Hepatocyte (in vitro differentiated cells): Measurements from ENCODE around the gene TK2. TPM values are rescaled to one million over a fixed set of nuclear protein-coding genes. Genes with fewer than 3 reads are reported as not detected.

Source experiments
- DNase-seq: peaks from one replicate; pipeline ENCODE4 v3.0.0-alpha.2; 2016; ENCODE audit warnings: low spot score
- H2AFZ ChIP-seq: fragments of 200-600 bp; sonication (generic); 2 replicates; pipeline ENCODE4 v1.6.0; 2016; ENCODE audit warnings: antibody characterized with exemption, mild to moderate bottlenecking
- H3K27ac ChIP-seq: fragments of 200-600 bp; sonication (generic); 2 replicates; pipeline ENCODE4 v1.5.1; 2016; ENCODE audit warnings: mild to moderate bottlenecking
- H3K27me3 ChIP-seq: fragments of 200-600 bp; sonication (generic); 2 replicates; pipeline ENCODE4 v1.6.1; 2016
- H3K36me3 ChIP-seq: fragments of 200-600 bp; sonication (generic); replicated peaks from 2 replicates; pipeline ENCODE4 v1.5.1; 2016; ENCODE audit warnings: low read depth; ENCODE audit not compliant: insufficient read depth
- H3K4me1 ChIP-seq: fragments of 200-600 bp; sonication (generic); 2 replicates; pipeline ENCODE4 v1.5.1; 2016; ENCODE audit warnings: mild to moderate bottlenecking, moderate library complexity; ENCODE audit not compliant: insufficient read depth
- H3K4me2 ChIP-seq: fragments of 200-600 bp; sonication (generic); 2 replicates; pipeline ENCODE4 v1.6.0; 2016
- H3K4me3 ChIP-seq: fragments of 200-600 bp; sonication (generic); 2 replicates; pipeline ENCODE4 v1.5.1; 2016; ENCODE audit warnings: mild to moderate bottlenecking
- H3K79me2 ChIP-seq: fragments of 200-600 bp; sonication (generic); 2 replicates; pipeline ENCODE4 v1.6.0; 2017; ENCODE audit warnings: mild to moderate bottlenecking
- H3K9me2 ChIP-seq: fragments of 200-600 bp; sonication (generic); replicated peaks from 2 replicates; pipeline ENCODE4 v1.6.0; 2017; ENCODE audit warnings: mild to moderate bottlenecking; ENCODE audit not compliant: insufficient read depth
- H3K9me3 ChIP-seq: fragments of 200-600 bp; sonication (generic); 2 replicates; pipeline ENCODE4 v1.5.1; 2016; ENCODE audit warnings: low read depth, mild to moderate bottlenecking
- H4K20me1 ChIP-seq: fragments of 200-600 bp; sonication (generic); 2 replicates; pipeline ENCODE4 v1.6.0; 2016; ENCODE audit warnings: mild to moderate bottlenecking; ENCODE audit not compliant: insufficient read depth, poor library complexity, severe bottlenecking
- CTCF ChIP-seq: fragments of 200-600 bp; sonication (generic); IDR thresholded peaks from 2 replicates; pipeline ENCODE4 v1.5.1; 2016; ENCODE audit warnings: antibody characterized with exemption, mild to moderate bottlenecking; ENCODE audit not compliant: poor library complexity
- EZH2 ChIP-seq: fragments of 200-600 bp; sonication (generic); IDR thresholded peaks from 2 replicates; pipeline ENCODE4 v1.6.1; 2016; ENCODE audit warnings: antibody characterized with exemption, mild to moderate bottlenecking, borderline replicate concordance
- EZH2phosphoT487 ChIP-seq: fragments of 200-600 bp; sonication (generic); IDR thresholded peaks from one replicate; pipeline ENCODE4 v1.6.1; 2018; ENCODE audit warnings: antibody characterized with exemption, mild to moderate bottlenecking, low read depth, moderate library complexity; ENCODE audit not compliant: unreplicated experiment, severe bottlenecking
- WGBS: methylation state at CpG from one replicate; pipeline ENCODE4 v1.1.6; 2016; ENCODE audit warnings: low lambda C conversion rate; ENCODE audit errors: missing lambda C conversion rate; 5-methylcytosine and 5-hydroxymethylcytosine counted together
- polyA plus RNA-seq: library from polyadenylated mRNA; unstranded; fragments of >200 nt; fragmentation: Nextera tagmentation; extraction: Ambion mirVana; gene quantifications from 2 replicates; pipeline ENCODE4 v1.2.1, GENCODE V29; 2016
- total RNA-seq: library from RNA; depleted of rRNA; stranded (reverse); fragments of >200 nt; gene quantifications from 2 replicates; pipeline ENCODE4 v1.2.3, GENCODE V29; 2014

Gene TK2
- total and polyA plus RNA-seq, 2 experiments from 2014 or later: 10.1 to 14.3 TPM

DNA sequence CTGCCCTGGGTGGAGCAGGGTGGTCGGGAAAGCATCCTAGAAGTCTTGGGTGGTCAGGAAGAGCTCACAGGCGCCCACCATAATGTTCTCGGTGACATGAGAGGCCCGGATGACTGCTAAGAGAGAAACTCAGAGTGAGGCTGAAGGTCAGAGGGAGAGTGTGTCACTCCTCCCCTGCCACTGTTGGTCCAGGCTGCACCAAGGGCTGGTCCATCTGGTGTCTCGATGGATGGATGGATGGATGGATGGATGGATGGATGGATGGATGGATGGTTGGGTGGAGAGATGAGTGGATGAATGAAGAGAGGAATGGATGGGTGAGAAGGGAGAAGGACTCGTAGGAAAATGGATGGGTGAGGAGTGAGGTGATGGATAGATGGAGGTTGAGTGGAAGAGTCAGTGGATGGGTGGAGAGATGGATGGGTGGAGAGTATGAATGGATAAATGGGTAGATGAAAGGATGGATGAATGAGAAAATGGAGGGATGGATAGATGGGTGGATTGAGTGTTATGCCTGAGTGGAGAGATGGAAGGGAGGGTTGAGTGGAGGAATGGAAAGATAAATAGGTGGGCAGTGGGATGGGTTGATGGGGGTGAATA, 79.9 kb downstream of the TK2 start:
- no peaks in the 10 kb centered on the region for H3K9me2 ChIP-seq
- H3K36me3 ChIP-seq: no peaks in the 10 kb centered on the region
- no peak overlapping the region for H2AFZ ChIP-seq
- no peaks in the 10 kb centered on the region for H3K9me3 ChIP-seq
- H3K4me2 ChIP-seq: no peak overlapping the region
- no peak overlapping the region for H3K27ac ChIP-seq
- no peak for TF ChIP-seq CTCF
- TF ChIP-seq EZH2: no peak
- TF ChIP-seq EZH2phosphoT487: no peak
- no peak overlapping the region for H3K4me3 ChIP-seq
- DNase-seq: no peak
- H3K27me3 ChIP-seq: no peaks in the 10 kb centered on the region
- no peaks in the 10 kb centered on the region for H3K79me2 ChIP-seq
- 90% methylated on average over 6 of the region's 6 CpGs for WGBS
- H3K4me1 ChIP-seq: no peaks in the 10 kb centered on the region
- H4K20me1 ChIP-seq: no peaks in the 10 kb centered on the region

DNA sequence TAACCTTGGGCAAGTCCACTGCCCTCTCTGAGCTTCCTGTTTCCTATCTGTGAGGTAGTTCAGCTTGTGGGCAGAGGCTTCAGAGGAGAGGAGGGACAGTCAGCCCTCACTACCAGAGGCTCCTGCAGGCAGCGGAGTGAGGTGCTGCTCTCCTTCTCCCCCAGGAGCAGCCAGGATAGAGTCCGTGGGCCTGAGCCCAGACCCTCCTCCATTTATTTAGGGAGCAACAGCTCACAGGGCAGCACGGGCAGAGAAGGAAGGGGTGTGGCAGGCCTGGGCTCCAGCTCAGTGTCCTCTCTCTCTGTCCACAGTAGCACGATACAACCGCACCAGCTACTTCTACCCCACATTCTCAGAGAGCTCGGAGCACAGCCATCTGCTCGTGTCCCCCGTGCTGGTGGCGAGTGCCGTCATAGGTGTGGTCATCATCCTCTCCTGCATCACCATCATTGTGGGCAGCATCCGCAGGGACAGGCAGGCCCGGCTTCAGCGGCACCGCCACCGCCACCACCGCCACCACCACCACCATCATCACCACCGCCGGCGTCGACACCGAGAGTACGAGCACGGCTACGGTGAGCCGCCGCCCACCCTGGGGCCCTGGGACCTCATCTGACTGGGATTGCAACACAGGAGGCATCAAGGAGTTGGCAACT, 80.5 kb downstream of the TK2 start:
- Histone ChIP-seq H3K36me3 (no peaks in the 10 kb centered on the region), H3K4me1 (no peaks in the 10 kb centered on the region), H4K20me1 (no peaks in the 10 kb centered on the region), H3K9me3 (no peaks in the 10 kb centered on the region), H3K79me2 (no peaks in the 10 kb centered on the region), H3K9me2 (no peaks in the 10 kb centered on the region), H2AFZ (no peak overlapping the region), H3K27ac (no peak overlapping the region), H3K27me3 (no peaks in the 10 kb centered on the region), H3K4me3 (no peak overlapping the region), H3K4me2 (no peak overlapping the region)
- 92% methylated on average over 23 of the region's 26 CpGs for WGBS
- DNase-seq: no peak
- no peak for TF ChIP-seq CTCF
- no peak for TF ChIP-seq EZH2
- TF ChIP-seq EZH2phosphoT487: no peak

DNA sequence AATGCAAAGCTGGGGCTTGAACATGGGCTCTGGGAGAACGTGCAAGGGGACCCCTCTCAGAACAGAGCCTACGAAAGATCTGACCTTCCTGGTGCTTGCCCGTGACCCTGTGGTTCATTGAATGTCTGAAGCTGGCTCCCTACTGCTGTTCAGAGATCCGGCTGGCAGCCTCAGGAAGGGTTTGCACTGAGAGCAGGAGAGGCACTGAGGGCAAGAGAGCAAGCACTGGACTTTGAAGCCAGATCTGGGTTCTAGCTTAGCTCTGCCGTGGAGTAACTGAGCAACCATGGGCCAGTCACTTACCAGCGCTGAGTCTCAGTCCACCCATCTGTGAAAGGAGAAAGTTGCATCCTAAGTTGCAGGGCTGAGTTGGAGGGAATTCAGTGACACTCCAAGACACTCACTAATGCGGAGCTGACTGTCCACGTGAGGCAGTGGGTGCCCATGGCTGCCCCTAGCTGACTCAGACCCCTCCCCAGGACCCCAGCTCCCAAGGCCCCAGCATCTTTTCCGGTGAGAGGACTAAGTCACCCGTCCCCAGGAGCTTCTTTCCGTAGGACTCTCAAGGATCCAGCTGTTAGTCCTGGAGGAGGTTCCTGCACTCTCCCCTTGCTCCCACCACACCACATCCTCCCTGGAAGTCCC, 81.5 kb downstream of the TK2 start:
- no peak for TF ChIP-seq EZH2
- no peak for TF ChIP-seq CTCF
- TF ChIP-seq EZH2phosphoT487: no peak

More for the DNA sequence above, 81.5 kb downstream of the TK2 start:
- no peak overlapping the region for H3K27ac ChIP-seq
- no peak overlapping the region for H3K4me3 ChIP-seq
- no peaks in the 10 kb centered on the region for H3K36me3 ChIP-seq
- no peak for DNase-seq
- H3K4me2 ChIP-seq: no peak overlapping the region
- H3K9me2 ChIP-seq: no peaks in the 10 kb centered on the region
- 83% methylated on average over 11 of the region's 11 CpGs for WGBS
- no peaks in the 10 kb centered on the region for H3K9me3 ChIP-seq
- no peaks in the 10 kb centered on the region for H3K4me1 ChIP-seq
- H3K27me3 ChIP-seq: no peaks in the 10 kb centered on the region
- no peaks in the 10 kb centered on the region for H4K20me1 ChIP-seq
- no peaks in the 10 kb centered on the region for H3K79me2 ChIP-seq
- H2AFZ ChIP-seq: no peak overlapping the region
